Stimulated activated naive B cell treated with anti-CD40 and anti-IgM and Interleukin-4, amounts not matched to agents 10 μg/mL and 1 μg/mL and 100 μg/mL, for 72 hours (primary cell): ENCODE results near the gene RUBCN.
"Not testable (repeated sequence)": the region's sequence is repeated elsewhere in the genome, so short reads cannot be mapped to it uniquely, and the experiment has no call there.

Experiments
- ATAC-seq, 2 donors: fragments of 150-1000 bp; cut with Tn5 transposase; replicated peaks; 2 replicates each; pipeline ENCODE4 v1.10.0; 2021; ENCODE audit warnings: moderate library complexity in 1 of 2
- DNase-seq: peaks from one replicate; pipeline ENCODE4 v3.0.0; 2021
- H3K27ac Mint-ChIP-seq: one replicate; pipeline ENCODE4 v1.8.0; 2022; ENCODE audit warnings: mild to moderate bottlenecking, mixed read lengths
- H3K27me3 Mint-ChIP-seq, 2 donors: one replicate each; pipeline ENCODE4 v1.8.0; 2022; ENCODE audit warnings: mixed read lengths in 2 of 2
- H3K36me3 Mint-ChIP-seq, 2 donors: one replicate each; pipeline ENCODE4 v1.8.0; 2022; ENCODE audit warnings: mixed read lengths in 2 of 2, mild to moderate bottlenecking in 1 of 2
- H3K4me1 Mint-ChIP-seq, 2 donors: one replicate each; pipeline ENCODE4 v1.8.0; 2022; ENCODE audit warnings: mixed read lengths in 2 of 2, mild to moderate bottlenecking in 1 of 2
- H3K4me3 Mint-ChIP-seq, 2 donors: one replicate each; pipeline ENCODE4 v1.8.0; 2022; ENCODE audit warnings: mild to moderate bottlenecking in 2 of 2, mixed read lengths in 2 of 2, moderate library complexity in 1 of 2
- H3K9me3 Mint-ChIP-seq, 2 donors: one replicate each; pipeline ENCODE4 v1.8.0; 2022; ENCODE audit warnings: mixed read lengths in 2 of 2, mild to moderate bottlenecking in 1 of 2

The RUBCN gene

GRCh38 chr3:197687570-197687969 is 49.1 kb downstream of the RUBCN start:
- Mint-ChIP-seq H3K9me3 (no peaks in the 10 kb centered on the region), H3K36me3 (peaks cover 47 to 66% of the 10 kb centered on the region in 2 donors), H3K4me3 (no peak overlapping the region), H3K4me1 (peaks cover 0 to 6% of the 10 kb centered on the region in 2 donors), H3K27me3 (no peaks in the 10 kb centered on the region), H3K27ac (peak overlapping the region; percentile 88)
- DNase-seq: no peak
- peak in 1 of 2 donors; percentile 18 for ATAC-seq

DNA sequence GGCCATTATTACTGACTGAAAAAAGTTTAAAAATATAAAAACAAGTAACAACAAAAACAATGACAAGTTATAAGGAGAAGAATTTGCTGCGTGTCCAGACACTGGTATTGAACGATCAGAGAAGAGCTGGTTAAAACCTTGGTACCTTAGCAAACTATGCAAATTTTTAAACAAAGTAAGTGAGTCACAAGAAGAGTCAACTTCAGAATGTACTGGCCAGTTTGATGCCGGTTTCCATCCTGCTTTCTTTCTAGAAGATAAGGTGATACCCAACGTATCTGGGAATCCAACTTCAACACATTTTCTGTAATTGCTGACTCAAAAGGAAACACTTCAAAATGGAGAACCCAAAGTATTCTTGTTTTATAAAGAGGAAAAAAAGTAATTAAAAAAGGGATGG is 49.8 kb downstream of the RUBCN start:
- Mint-ChIP-seq H3K4me3 (no peak overlapping the region), H3K27ac (peak overlapping the region; percentile 37), H3K27me3 (no peaks in the 10 kb centered on the region), H3K9me3 (no peaks in the 10 kb centered on the region), H3K4me1 (peaks cover 0 to 6% of the 10 kb centered on the region in 2 donors), H3K36me3 (peaks cover 48 to 66% of the 10 kb centered on the region in 2 donors)
- no peak for DNase-seq
- ATAC-seq: no peak

DNA sequence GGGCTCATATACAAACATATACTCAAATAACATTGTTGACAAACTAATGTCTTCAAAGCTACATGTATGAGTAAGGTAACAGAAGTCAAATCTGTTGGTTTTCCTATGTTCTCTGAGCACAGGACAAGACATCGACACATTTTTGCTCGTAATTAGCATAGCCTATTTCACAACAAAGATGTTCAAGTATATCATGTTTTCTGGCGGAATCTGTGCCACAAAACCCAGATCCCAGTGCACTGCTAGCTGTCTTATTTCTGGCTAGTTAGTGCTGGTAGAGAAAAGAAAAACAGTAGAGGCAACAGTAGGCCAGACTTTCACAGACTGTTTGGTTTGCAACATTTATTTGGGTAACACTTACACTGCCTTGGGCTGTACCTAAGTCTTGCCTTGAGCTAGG is 51.2 kb downstream of the RUBCN start:
- Mint-ChIP-seq H3K9me3 (no peaks in the 10 kb centered on the region), H3K4me1 (peaks cover 0 to 6% of the 10 kb centered on the region in 2 donors), H3K27ac (no peak overlapping the region), H3K36me3 (peaks cover 50 to 63% of the 10 kb centered on the region in 2 donors), H3K27me3 (no peaks in the 10 kb centered on the region), H3K4me3 (no peak overlapping the region)
- ATAC-seq (no peak), DNase-seq (no peak)

DNA sequence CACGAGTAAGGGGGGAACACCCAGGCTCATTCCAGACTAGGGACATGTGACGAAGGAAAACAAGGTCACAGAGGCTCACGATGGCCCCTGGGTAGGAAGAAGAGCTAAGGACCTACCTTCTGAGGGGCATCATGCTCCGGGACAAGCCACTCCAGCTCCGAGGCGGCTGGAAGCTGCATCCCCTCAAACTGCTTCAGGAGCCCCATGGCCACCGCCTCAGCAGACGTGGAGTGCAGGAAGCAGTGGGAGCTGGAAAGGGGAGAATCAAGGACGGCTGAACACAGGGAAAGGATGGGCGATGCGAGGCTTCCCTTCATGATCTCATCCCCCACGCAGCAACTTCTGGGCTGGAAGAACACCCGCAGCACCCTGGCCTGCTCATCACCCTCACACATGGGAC is 53.5 kb downstream of the RUBCN start:
- peaks cover 47 to 55% of the 10 kb centered on the region in 2 donors for H3K36me3 Mint-ChIP-seq
- peak overlapping the region; percentile 79 for H3K27ac Mint-ChIP-seq
- H3K9me3 Mint-ChIP-seq: no peaks in the 10 kb centered on the region
- no peak for ATAC-seq
- no peak for DNase-seq
- H3K4me3 Mint-ChIP-seq: no peak overlapping the region
- H3K27me3 Mint-ChIP-seq: no peaks in the 10 kb centered on the region
- peaks cover 0 to 8% of the 10 kb centered on the region in 2 donors for H3K4me1 Mint-ChIP-seq

DNA sequence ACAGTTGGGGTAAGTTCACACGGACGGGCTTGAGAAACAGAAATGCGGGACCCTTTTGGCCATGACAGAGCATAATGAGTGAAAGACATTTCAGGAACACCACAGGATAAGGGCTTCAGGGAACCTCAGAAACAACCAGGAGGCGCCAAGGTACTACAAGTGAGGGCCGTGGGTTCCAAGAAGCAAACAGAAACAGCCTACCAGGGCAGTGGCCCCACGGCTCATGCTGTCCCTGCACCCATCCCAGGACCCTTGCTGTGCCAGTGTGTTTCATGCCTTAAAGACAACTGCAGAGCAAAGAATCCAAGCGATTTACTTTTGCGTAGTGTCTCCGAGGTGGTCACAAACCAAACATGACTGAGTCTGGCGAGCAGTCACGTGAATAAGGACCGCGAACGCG is 54.0 kb downstream of the RUBCN start:
- Mint-ChIP-seq H3K4me1 (peaks cover 0 to 6% of the 10 kb centered on the region in 2 donors), H3K36me3 (peaks cover 45 to 54% of the 10 kb centered on the region in 2 donors), H3K4me3 (no peak overlapping the region), H3K27ac (peak overlapping the region; percentile 38), H3K9me3 (no peaks in the 10 kb centered on the region), H3K27me3 (no peaks in the 10 kb centered on the region)
- DNase-seq (no peak), ATAC-seq (no peak)

DNA sequence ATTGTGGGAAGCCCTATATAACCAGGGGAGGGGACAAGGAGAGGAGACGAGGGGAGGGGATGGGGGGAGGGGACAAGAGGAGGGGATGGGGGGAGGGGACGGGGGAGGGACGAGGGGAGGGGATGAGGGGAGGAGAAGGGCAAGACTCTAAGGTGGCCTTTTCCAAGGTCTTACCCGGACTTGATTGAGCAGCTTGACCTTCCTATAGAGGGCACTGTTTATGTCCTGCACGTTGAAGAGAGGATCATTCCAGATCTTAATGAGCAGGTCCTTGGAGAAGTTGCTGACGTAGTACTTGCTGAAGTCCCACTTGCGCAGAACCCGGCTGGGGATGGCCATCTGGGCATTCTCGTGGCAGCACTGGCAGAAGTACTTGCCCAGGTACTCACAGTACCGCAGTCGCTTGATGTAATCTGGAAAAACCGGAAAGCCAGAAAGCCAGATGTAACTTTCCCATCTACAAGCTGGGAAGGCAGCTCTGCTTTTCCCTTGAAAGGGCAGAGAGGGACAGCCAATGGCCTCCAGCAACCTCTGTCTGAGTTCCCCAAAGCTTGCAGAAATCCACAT is 55.7 kb downstream of the RUBCN start:
- peaks cover 6 to 9% of the 10 kb centered on the region in 2 donors for H3K4me1 Mint-ChIP-seq
- ATAC-seq: no peak
- DNase-seq: no peak
- peaks cover 51 to 59% of the 10 kb centered on the region in 2 donors for H3K36me3 Mint-ChIP-seq
- no peaks in the 10 kb centered on the region for H3K27me3 Mint-ChIP-seq
- H3K9me3 Mint-ChIP-seq: no peaks in the 10 kb centered on the region
- no peak overlapping the region for H3K27ac Mint-ChIP-seq
- no peak overlapping the region for H3K4me3 Mint-ChIP-seq

GRCh38 chr3:197675951-197676350 is 60.8 kb downstream of the RUBCN start:
- ATAC-seq (no peak), DNase-seq (no peak)
- no peak overlapping the region for H3K4me3 Mint-ChIP-seq
- H3K9me3 Mint-ChIP-seq: no peaks in the 10 kb centered on the region
- no peak overlapping the region for H3K27ac Mint-ChIP-seq
- peaks cover 23 to 29% of the 10 kb centered on the region in 2 donors for H3K4me1 Mint-ChIP-seq
- peaks cover 56 to 72% of the 10 kb centered on the region in 2 donors for H3K36me3 Mint-ChIP-seq
- H3K27me3 Mint-ChIP-seq: no peaks in the 10 kb centered on the region

GRCh38 chr3:197675563-197675860 is 61.2 kb downstream of the RUBCN start:
- DNase-seq (no peak), ATAC-seq (no peak)
- peaks cover 56 to 72% of the 10 kb centered on the region in 2 donors for H3K36me3 Mint-ChIP-seq
- H3K27me3 Mint-ChIP-seq: no peaks in the 10 kb centered on the region
- H3K27ac Mint-ChIP-seq: peak overlapping the region; percentile 34
- H3K9me3 Mint-ChIP-seq: no peaks in the 10 kb centered on the region
- H3K4me3 Mint-ChIP-seq: peak overlapping the region in 1 of 2 donors; percentile 4
- peaks cover 23 to 29% of the 10 kb centered on the region in 2 donors for H3K4me1 Mint-ChIP-seq

- DNase-seq (no peak), ATAC-seq (peak; percentile 70 to 80)
- peak overlapping the region in 1 of 2 donors; percentile 4 for H3K4me3 Mint-ChIP-seq
- peak overlapping the region; percentile 34 for H3K27ac Mint-ChIP-seq
- no peaks in the 10 kb centered on the region for H3K9me3 Mint-ChIP-seq
- H3K4me1 Mint-ChIP-seq: peaks cover 23 to 29% of the 10 kb centered on the region in 2 donors
- no peaks in the 10 kb centered on the region for H3K27me3 Mint-ChIP-seq
- H3K36me3 Mint-ChIP-seq: peaks cover 54 to 73% of the 10 kb centered on the region in 2 donors
Observed at GRCh38 chr3:197674741-197675562, 61.8 kb downstream of the RUBCN start.

DNA sequence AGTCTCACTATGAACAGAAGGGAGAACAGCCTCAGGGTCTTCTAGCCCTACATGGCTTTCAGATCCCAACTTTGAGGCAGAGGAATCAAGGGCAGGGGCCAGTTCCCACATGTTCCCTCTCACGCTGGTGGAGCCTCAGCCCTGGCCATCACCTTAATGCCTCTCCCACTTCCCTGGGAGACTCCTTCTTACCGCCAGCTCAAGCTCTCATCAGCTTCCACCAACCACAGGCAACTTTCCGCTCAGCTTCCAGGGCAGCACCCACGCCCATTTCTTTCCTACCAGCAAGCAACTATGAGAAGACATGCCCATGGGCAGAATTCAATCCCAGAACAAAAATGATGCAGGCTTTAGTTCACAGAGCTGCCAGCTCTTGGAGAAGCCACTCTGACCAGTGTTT is 63.5 kb downstream of the RUBCN start:
- Mint-ChIP-seq H3K9me3 (no peaks in the 10 kb centered on the region), H3K27ac (peak overlapping the region; percentile 87), H3K27me3 (no peaks in the 10 kb centered on the region), H3K36me3 (peaks cover 49 to 63% of the 10 kb centered on the region in 2 donors), H3K4me1 (peaks cover 26 to 34% of the 10 kb centered on the region in 2 donors), H3K4me3 (no peak overlapping the region)
- ATAC-seq (no peak), DNase-seq (no peak)

- no peak overlapping the region for H3K4me3 Mint-ChIP-seq
- no peaks in the 10 kb centered on the region for H3K9me3 Mint-ChIP-seq
- ATAC-seq: no peak
- peaks cover 30 to 44% of the 10 kb centered on the region in 2 donors for H3K36me3 Mint-ChIP-seq
- H3K27me3 Mint-ChIP-seq: no peaks in the 10 kb centered on the region
- no peak for DNase-seq
- H3K27ac Mint-ChIP-seq: peak overlapping the region; percentile 88
- peaks cover 24 to 27% of the 10 kb centered on the region in 2 donors for H3K4me1 Mint-ChIP-seq
Observed at GRCh38 chr3:197670361-197670760, 66.3 kb downstream of the RUBCN start.

DNA sequence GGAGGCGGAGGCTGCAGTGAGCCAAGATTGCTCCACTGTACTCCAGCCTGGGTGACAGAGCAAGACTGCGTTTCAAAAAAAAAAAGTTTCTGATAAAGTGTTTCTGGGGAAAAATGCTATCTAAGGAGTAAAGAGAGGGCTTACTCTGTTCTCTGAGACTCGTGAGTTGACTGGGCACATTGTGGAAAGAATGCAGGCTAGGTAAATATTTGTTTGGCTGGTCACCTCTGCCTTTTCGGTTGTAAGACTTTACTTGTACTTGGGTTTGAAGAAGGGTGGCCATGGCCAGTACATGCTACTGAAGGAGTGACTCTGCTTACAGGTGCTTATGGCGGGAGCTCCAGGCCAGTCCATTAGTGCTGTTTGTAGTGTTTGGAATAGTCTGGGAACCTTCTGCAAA is 68.7 kb downstream of the RUBCN start:
- Mint-ChIP-seq H3K27ac (peak overlapping the region; percentile 82), H3K4me1 (peaks cover 8 to 10% of the 10 kb centered on the region in 2 donors), H3K4me3 (no peak overlapping the region), H3K36me3 (peaks cover 8 to 21% of the 10 kb centered on the region in 2 donors), H3K27me3 (no peaks in the 10 kb centered on the region), H3K9me3 (no peaks in the 10 kb centered on the region)
- no peak for DNase-seq
- no peak for ATAC-seq

GRCh38 chr3:197667293-197667692 is 69.4 kb downstream of the RUBCN start:
- Mint-ChIP-seq H3K4me3 (peak overlapping the region in 1 of 2 donors; percentile 36), H3K27ac (peak overlapping the region; percentile 82), H3K36me3 (peaks cover 8 to 19% of the 10 kb centered on the region in 2 donors)

DNA sequence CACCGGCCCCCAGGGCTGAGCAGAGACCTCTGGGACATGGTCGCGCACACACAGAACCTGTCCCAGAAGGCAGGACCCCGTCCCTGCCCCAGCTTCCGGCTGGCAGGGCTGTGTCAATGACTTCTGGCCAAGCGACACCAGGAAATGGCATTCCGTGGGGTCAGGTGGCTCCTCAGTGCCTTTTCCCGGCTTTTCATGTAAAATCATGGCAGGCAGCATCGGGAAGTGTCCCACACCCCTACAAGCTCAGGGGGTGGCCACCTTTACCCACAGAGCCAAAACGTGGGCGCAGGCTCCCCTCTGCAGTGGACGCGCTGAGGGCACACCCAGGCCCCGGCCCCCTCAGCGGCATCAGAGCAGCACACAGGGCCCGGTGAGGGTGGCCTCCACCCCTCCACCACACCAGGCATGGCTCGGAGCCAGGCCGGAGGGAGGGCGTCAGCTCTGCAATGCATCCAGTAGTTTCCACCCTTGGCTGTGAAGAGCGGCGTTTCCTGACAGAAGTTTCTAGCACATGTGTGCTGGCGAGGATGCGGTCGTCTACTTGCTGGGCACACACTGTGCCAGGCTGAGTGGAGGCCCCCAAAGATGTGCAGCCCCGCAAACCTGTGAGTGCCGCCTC is 70.4 kb downstream of the RUBCN start:
- H3K4me1 Mint-ChIP-seq: peaks cover 7 to 20% of the 10 kb centered on the region in 2 donors
- peaks cover 6 to 11% of the 10 kb centered on the region in 2 donors for H3K36me3 Mint-ChIP-seq
- not testable (repeated sequence) for DNase-seq, H3K9me3 Mint-ChIP-seq, H3K4me3 Mint-ChIP-seq, ATAC-seq, H3K27me3 Mint-ChIP-seq, H3K27ac Mint-ChIP-seq

More at GRCh38 chr3:197667293-197667692, 69.4 kb downstream of the RUBCN start:
- not testable (repeated sequence) for H3K9me3 Mint-ChIP-seq, ATAC-seq, H3K27me3 Mint-ChIP-seq, DNase-seq
- H3K4me1 Mint-ChIP-seq: peaks cover 8 to 16% of the 10 kb centered on the region in 2 donors
